ENCODE measurements around the gene CENPT.
"Not testable (repeated sequence)": the region's sequence is repeated elsewhere in the genome, so short reads cannot be mapped to it uniquely, and the experiment has no call there.

Gene CENPT

DNA sequence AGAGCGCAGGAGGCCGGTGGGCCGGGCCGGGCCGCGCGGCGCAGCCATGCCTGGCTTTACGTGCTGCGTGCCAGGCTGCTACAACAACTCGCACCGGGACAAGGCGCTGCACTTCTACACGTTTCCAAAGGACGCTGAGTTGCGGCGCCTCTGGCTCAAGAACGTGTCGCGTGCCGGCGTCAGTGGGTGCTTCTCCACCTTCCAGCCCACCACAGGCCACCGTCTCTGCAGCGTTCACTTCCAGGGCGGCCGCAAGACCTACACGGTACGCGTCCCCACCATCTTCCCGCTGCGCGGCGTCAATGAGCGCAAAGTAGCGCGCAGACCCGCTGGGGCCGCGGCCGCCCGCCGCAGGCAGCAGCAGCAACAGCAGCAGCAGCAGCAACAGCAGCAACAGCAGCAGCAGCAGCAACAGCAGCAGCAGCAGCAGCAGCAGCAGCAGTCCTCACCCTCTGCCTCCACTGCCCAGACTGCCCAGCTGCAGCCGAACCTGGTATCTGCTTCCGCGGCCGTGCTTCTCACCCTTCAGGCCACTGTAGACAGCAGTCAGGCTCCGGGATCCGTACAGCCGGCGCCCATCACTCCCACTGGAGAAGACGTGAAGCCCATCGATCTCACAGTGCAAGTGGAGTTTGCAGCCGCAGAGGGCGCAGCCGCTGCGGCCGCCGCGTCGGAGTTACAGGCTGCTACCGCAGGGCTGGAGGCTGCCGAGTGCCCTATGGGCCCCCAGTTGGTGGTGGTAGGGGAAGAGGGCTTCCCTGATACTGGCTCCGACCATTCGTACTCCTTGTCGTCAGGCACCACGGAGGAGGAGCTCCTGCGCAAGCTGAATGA is 4.8 kb downstream of the CENPT start:
- peak overlapping the region; percentile 77 for H3K4me3 ChIP-seq (ENCODE audit: low read depth, low read length)
- TF ChIP-seq, protein P1, sequence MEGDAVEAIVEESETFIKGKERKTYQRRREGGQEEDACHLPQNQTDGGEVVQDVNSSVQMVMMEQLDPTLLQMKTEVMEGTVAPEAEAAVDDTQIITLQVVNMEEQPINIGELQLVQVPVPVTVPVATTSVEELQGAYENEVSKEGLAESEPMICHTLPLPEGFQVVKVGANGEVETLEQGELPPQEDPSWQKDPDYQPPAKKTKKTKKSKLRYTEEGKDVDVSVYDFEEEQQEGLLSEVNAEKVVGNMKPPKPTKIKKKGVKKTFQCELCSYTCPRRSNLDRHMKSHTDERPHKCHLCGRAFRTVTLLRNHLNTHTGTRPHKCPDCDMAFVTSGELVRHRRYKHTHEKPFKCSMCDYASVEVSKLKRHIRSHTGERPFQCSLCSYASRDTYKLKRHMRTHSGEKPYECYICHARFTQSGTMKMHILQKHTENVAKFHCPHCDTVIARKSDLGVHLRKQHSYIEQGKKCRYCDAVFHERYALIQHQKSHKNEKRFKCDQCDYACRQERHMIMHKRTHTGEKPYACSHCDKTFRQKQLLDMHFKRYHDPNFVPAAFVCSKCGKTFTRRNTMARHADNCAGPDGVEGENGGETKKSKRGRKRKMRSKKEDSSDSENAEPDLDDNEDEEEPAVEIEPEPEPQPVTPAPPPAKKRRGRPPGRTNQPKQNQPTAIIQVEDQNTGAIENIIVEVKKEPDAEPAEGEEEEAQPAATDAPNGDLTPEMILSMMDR (IDR thresholded peaks at IDR 0.05; ENCODE audit: low read depth, low read length) = peak; percentile 21
- TF ChIP-seq, protein P2, sequence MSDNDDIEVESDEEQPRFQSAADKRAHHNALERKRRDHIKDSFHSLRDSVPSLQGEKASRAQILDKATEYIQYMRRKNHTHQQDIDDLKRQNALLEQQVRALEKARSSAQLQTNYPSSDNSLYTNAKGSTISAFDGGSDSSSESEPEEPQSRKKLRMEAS (IDR thresholded peaks at IDR 0.05; ENCODE audit: low read depth, low read length) = peak; percentile 60
- peak; percentile 68 for TF ChIP-seq MYC (IDR thresholded peaks at IDR 0.05; ENCODE audit: low read depth, low read length)
- TF ChIP-seq POLR2A (IDR thresholded peaks at IDR 0.05; ENCODE audit: extremely low read depth, insufficient read length) = peak; percentile 2
- DNase-seq (ENCODE audit: low read depth) = peak; percentile 82

DNA sequence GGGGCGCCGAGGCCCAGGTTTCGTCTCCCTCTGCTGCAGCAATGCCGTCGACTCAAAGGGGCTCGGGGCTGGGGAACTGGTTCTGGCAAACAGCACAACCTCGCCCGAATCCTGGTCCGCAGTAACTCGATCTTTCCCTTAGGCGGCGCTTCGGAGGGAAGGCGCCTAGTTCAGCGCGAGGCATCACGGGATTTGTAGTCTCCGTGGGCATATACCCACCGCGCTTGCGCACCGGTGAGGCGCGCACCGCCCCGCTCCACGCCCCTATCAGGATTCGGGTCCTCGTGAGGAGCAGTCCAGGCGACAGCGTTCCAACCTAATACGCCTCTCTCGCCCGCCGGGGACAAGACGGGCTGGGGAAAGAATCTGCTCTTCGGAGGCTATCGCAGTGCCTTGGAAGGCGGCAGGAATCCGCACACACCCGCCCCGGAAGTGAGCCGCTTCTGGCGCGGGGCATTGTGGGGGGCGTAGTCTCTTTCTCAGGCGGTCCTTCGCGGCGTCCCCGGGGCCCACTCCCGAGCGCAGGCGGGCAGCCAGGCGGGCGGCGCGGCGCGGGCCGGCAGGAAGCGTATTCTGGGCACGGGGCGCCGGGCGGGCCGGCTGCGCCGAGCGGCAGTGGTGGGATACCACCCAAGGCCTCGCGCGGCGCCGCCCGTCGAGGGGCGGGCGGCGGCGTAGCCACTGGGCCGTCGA is 5.5 kb downstream of the CENPT start, which contains the start of gene THAP11:
Gene THAP11, plus strand, starts transcription at position 505 of the 693 bp plus-strand sequence. CDS start 235 bp downstream, outside the sequence.
- peak within 1 kb of the TSS; percentile 79 for H3K4me3 ChIP-seq (ENCODE audit: low read depth, low read length)
- DNase-seq (ENCODE audit: low read depth) = peak; percentile 97
- TF ChIP-seq MYC (IDR thresholded peaks at IDR 0.05; ENCODE audit: low read depth, low read length) (peak; percentile 10; the same call in 1 of the 2 replicates), POLR2A (IDR thresholded peaks at IDR 0.05; ENCODE audit: extremely low read depth, insufficient read length) (peak; percentile 52)
- TF ChIP-seq, protein P1 (IDR thresholded peaks at IDR 0.05; ENCODE audit: low read depth, low read length) = peak; percentile 90
- TF ChIP-seq, protein P2 (IDR thresholded peaks at IDR 0.05; ENCODE audit: low read depth, low read length) = no peak; the same call in 1 of the 2 replicates

DNA sequence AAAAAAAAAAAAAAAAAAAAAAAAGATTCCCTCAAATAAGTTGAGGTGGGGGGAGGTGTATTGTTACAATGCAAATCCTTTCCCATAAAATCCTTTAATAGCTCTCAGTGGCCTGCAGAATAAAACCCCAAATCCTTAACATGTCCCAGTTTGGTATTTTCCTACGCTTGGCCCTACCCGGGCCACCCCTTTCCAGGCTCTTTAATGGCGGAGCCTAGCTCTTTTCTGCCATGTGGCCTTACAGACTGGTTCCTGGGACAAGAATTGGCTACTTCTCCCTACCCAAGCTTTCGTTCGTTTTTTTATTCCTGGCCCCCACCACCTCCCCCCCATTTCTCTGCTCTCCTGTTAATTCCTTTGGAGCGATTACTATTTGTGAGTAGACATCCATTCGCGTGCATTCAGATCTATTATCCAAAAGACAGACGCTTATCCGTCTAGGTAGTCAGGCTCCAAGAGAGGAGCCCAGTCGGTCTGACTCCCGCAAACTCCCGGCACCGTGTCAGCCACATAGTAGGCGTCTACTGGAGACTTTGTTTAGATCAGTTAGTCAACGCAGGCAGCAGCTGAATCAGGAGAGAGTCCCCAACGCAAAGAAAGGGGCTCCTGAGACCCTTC is 6.2 kb downstream of the CENPT start:
- H3K4me3 ChIP-seq (ENCODE audit: low read depth, low read length) = no peak overlapping the region
- no peak for DNase-seq (ENCODE audit: low read depth)
- TF ChIP-seq MYC (IDR thresholded peaks at IDR 0.05; ENCODE audit: low read depth, low read length) (no peak), POLR2A (IDR thresholded peaks at IDR 0.05; ENCODE audit: extremely low read depth, insufficient read length) (no peak)
- TF ChIP-seq, protein P1 (IDR thresholded peaks at IDR 0.05; ENCODE audit: low read depth, low read length) = no peak
- TF ChIP-seq, protein P2 (IDR thresholded peaks at IDR 0.05; ENCODE audit: low read depth, low read length) = no peak

DNA sequence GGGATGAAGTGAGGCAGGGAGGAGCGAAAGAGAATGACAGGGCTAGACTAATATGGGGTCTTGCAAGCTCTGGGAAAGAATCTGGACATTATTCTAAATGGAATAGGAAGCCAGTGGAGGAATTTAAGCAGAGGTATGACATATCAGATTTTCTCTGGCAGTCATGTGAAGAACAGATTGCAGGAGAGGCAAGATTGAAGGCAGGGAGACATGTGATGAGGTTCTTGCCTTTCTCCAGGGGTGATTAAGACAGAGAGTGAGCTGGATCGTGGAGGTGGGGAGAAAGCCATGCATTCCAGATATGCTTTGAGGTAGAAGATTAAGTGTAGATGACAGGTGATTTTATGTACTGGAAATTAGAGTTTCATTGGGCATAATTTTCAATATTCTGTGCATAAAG is 9.7 kb downstream of the CENPT start:
- no peak for DNase-seq (ENCODE audit: low read depth)
- H3K4me3 ChIP-seq (ENCODE audit: low read depth, low read length) = no peak overlapping the region
- TF ChIP-seq POLR2A (IDR thresholded peaks at IDR 0.05; ENCODE audit: extremely low read depth, insufficient read length) = no peak
- TF ChIP-seq, protein P1 (IDR thresholded peaks at IDR 0.05; ENCODE audit: low read depth, low read length) = no peak
- TF ChIP-seq, protein P2 (IDR thresholded peaks at IDR 0.05; ENCODE audit: low read depth, low read length) = no peak
- TF ChIP-seq MYC (IDR thresholded peaks at IDR 0.05; ENCODE audit: low read depth, low read length) = no peak

DNA sequence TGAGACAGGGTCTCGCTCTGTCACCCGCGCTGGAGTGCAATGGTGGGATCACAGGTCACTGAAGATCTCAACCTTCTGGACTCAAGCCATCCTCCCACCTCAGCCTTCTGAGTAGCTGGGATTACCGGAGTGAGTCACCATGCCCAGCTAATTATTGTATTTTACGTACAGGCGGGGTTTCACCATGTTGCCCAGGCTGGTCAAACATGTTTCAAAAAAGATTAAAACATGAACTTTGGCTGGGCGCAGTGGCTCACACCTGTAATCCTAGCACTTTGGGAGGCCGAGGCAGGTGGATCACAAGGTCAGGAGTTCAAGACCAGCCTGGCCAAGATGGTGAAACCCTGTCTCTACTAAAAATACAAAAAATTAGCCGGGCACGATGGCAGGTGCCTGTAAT is 10.3 kb downstream of the CENPT start:
- H3K4me3 ChIP-seq (ENCODE audit: low read depth, low read length); DNase-seq (ENCODE audit: low read depth): not testable (repeated sequence)

DNA sequence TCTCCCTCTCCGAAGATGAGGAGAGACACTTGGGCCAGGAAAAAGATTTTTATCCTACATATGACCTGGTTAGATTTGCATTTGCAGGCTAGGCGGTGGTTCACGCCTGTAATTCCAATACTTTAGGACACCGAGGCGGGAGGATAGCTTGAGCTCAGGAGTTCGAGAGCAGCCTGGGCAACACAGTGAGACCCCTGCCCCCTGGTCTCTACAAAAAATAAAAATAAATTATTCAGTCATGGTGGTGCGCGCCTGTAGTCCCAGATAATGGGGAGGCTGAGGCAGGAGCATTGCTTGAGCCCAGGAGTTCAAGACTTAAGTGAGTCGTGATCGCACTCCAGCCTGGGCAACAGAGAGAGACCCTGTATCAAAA is 13.3 kb downstream of the CENPT start:
- no peak for DNase-seq (ENCODE audit: low read depth)
- TF ChIP-seq, protein P1 (IDR thresholded peaks at IDR 0.05; ENCODE audit: low read depth, low read length) = no peak
- TF ChIP-seq, protein P2 (IDR thresholded peaks at IDR 0.05; ENCODE audit: low read depth, low read length) = no peak
- TF ChIP-seq MYC (IDR thresholded peaks at IDR 0.05; ENCODE audit: low read depth, low read length) (no peak), POLR2A (IDR thresholded peaks at IDR 0.05; ENCODE audit: extremely low read depth, insufficient read length) (no peak)
- peak overlapping the region; percentile 79 for H3K4me3 ChIP-seq (ENCODE audit: low read depth, low read length)

Data from NB4 (cell line).